OCI-LY3 (cell line): ENCODE data around the gene ADPRS.

Experiments
- H2AFZ ChIP-seq: fragments of 200-600, 300-600 bp; shearing (Covaris generic); 2 replicates; pipeline ENCODE4 v1.6.0; 2014; ENCODE audit warnings: antibody characterized with exemption, low read depth, low read length
- H3K27ac ChIP-seq: fragments of 200-600, 300-600 bp; sonication (generic); 2 replicates; pipeline ENCODE4 v1.5.1; 2014; ENCODE audit warnings: mild to moderate bottlenecking, low read length, moderate library complexity, mixed read lengths
- H3K27me3 ChIP-seq: fragments of 200-600, 300-600 bp; sonication (generic); 2 replicates; pipeline ENCODE4 v1.6.1; 2014; ENCODE audit warnings: low read depth, low read length, mixed read lengths
- H3K36me3 ChIP-seq: fragments of 200-600, 300-600 bp; sonication (generic); replicated peaks from 2 replicates; pipeline ENCODE3; 2014; ENCODE audit warnings: low read depth, low read length, mixed read lengths
- H3K4me1 ChIP-seq: fragments of 300-600, 200-600 bp; sonication (generic); 2 replicates; pipeline ENCODE4 v1.6.1; 2014; ENCODE audit warnings: low read length, mixed read lengths
- H3K4me2 ChIP-seq: fragments of 200-600, 300-600 bp; sonication (generic); 2 replicates; pipeline ENCODE4 v1.6.1; 2014; ENCODE audit warnings: low read length, mixed read lengths
- H3K4me3 ChIP-seq: fragments of 300-600, 200-600 bp; sonication (generic); 2 replicates; pipeline ENCODE4 v1.5.1; 2014; ENCODE audit warnings: antibody characterized with exemption, mild to moderate bottlenecking, low read length, moderate library complexity
- H3K79me2 ChIP-seq: fragments of 300-600, 200-600 bp; shearing (Covaris generic); 2 replicates; pipeline ENCODE4 v1.6.1; 2014; ENCODE audit warnings: mild to moderate bottlenecking, low read length, mixed read lengths
- H3K9ac ChIP-seq: fragments of 300-600, 200-600 bp; shearing (Covaris generic); 2 replicates; pipeline ENCODE4 v1.6.0; 2014; ENCODE audit warnings: mild to moderate bottlenecking, low read length, moderate library complexity
- H3K9me3 ChIP-seq: fragments of 200-600, 300-600 bp; shearing (Covaris generic); 2 replicates; pipeline ENCODE4 v1.6.1; 2014; ENCODE audit warnings: low read length, mixed read lengths; ENCODE audit not compliant: insufficient read depth
- H4K20me1 ChIP-seq: fragments of 200-600, 300-600 bp; sonication (generic); 2 replicates; pipeline ENCODE4 v1.6.1; 2016; ENCODE audit warnings: low read length, mixed read lengths; ENCODE audit not compliant: insufficient read depth
- CTCF ChIP-seq: fragments of 200-600, 300-600 bp; sonication (generic); IDR thresholded peaks from 2 replicates; pipeline ENCODE4 v1.5.1; 2014; ENCODE audit warnings: antibody characterized with exemption, low read length, low read depth
- EZH2phosphoT487 ChIP-seq: fragments of 200-600 bp; shearing (Covaris generic); IDR thresholded peaks from 2 replicates; pipeline ENCODE4 v1.6.1; 2018; ENCODE audit warnings: antibody characterized with exemption, mixed run types, low read depth

ADPRS gene

GRCh38 chr1:36124404-36125128 is 35.9 kb downstream of the ADPRS start:
- Histone ChIP-seq H3K4me2 (no peak overlapping the region), H3K9ac (no peak overlapping the region), H3K27me3 (no peaks in the 10 kb centered on the region), H3K4me3 (no peak overlapping the region), H3K79me2 (no peaks in the 10 kb centered on the region), H2AFZ (no peak overlapping the region), H3K36me3 (no peaks in the 10 kb centered on the region), H3K9me3 (no peaks in the 10 kb centered on the region), H4K20me1 (no peaks in the 10 kb centered on the region), H3K4me1 (peaks cover 21% of the 10 kb centered on the region), H3K27ac (no peak overlapping the region)
- TF ChIP-seq CTCF (no peak), EZH2phosphoT487 (no peak)

DNA sequence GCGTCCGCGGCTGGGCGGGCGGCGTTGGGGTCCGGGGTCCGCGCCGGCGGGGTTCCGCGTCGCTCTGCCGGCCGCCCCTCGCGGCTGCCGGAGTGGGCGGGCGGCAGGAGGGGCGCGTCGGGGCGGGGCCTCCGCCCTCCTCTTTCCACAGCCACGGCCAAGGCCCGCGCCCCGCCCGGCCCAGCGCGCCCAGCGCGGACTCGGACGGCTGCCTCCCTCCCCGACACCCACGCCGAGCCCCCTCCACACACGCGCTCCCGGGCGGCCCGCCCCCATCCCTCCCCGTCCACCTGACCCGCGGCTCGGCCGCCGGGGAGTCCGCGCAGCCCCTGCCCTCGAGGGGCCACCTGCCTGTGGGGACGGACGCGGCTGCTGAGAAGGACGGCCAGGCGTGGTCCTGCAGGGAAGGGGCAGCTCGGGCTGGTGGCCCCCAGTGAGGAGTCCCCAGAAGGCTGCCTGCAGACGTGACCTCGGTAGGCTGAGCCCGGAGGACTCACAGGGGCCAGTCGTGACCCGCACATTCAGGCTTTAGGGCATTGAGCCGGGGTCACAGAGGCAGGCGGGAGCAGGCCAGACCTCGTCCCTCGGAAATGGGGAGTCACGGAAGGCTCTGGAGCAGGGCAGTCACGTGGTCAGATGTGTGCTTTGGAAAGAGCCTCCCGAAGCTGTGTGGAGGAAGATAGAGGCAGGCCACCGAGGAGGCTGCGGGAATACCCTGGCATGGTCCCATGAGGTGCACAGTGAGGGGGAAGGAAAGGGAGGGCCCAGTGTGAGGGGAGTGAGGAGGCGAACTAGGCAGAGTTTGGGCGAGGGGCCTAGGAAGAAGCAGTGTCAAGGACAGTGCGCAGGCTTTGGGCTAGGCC is 36.7 kb downstream of the ADPRS start, which contains the start of gene COL8A2:
Gene COL8A2 (minus strand): TSS at position 94 of the 863 bp plus-strand sequence. CDS start 24,980 bp downstream, outside the sequence.
- Histone ChIP-seq H3K36me3 (no peaks in the 10 kb centered on the region), H3K27me3 (no peaks in the 10 kb centered on the region), H2AFZ (no peak within 1 kb of the TSS), H3K4me2 (no peak within 1 kb of the TSS), H3K9ac (no peak within 1 kb of the TSS), H4K20me1 (no peaks in the 10 kb centered on the region), H3K27ac (no peak within 1 kb of the TSS), H3K4me3 (no peak within 1 kb of the TSS), H3K9me3 (no peaks in the 10 kb centered on the region), H3K79me2 (no peaks in the 10 kb centered on the region), H3K4me1 (peaks cover 21% of the 10 kb centered on the region)
- no peak for TF ChIP-seq CTCF
- TF ChIP-seq EZH2phosphoT487, result no peak

DNA sequence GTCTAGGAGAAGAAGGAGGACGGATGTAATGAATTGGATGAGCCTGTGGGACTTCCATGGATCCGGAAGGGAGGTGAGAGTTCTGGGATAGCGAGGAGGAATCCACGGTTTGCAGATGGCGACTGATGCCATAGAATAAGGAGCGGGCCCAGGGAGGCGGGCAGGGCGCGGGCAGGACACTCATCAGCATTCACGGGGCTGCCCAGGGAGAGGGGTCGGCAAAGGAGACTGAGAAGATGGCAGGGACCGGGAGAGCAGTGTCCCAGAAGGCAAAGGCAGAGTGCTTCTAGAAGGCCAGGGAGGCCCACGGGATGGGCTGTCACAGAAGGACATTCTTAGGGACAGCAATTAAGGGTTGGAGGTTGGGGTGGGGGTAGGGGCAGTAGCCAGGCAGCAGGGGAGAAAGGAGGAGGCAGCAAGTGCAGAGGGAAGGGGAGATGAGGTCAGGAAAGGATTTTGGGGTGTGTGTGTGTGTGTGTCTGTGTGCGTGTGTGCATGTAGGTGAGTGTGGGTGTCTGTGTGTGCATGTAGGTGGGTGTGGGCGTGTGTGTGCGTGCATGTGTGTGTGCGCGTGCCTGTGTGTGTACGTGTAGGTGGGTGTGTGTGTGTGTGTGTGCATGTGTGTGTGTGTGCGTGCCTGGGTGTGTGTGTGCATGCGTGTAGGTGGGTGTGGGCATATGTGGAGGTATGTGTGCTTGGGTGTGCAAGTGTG is 37.5 kb downstream of the ADPRS start:
- Histone ChIP-seq H3K9ac (no peak overlapping the region), H3K4me2 (no peak overlapping the region), H3K4me1 (peaks cover 21% of the 10 kb centered on the region), H3K27ac (no peak overlapping the region), H3K36me3 (no peaks in the 10 kb centered on the region), H3K9me3 (no peaks in the 10 kb centered on the region), H2AFZ (no peak overlapping the region), H3K79me2 (no peaks in the 10 kb centered on the region), H3K4me3 (no peak overlapping the region), H4K20me1 (no peaks in the 10 kb centered on the region), H3K27me3 (no peaks in the 10 kb centered on the region)
- no peak for TF ChIP-seq EZH2phosphoT487
- TF ChIP-seq CTCF, result no peak
